HepG2 (cell line): ENCODE data around the gene PRKG1. TPM values are rescaled to one million over a fixed set of nuclear protein-coding genes. Genes with fewer than 3 reads are reported as not detected.

Experiments used
- ATAC-seq: fragments of 200-7000 bp; cut with Tn5 transposase; 3 replicates; pipeline ENCODE4 v1.9.1; 2020; ENCODE audit warnings: mild to moderate bottlenecking, moderate library complexity
- BruUV-seq: library from RNA; stranded (reverse); fragments of 400-500 nt; replicated peaks from 2 replicates; lab custom pipeline; 2021; lab: Mats Ljungman, UMichigan
- CTCF ChIA-PET: fragments of 300-600 bp; formaldehyde crosslinking; extraction: SDS; loops from one replicate; lab custom pipeline; 2021; ENCODE audit warnings: low total read pairs, inconsistent platforms, low intra/inter-chr PET ratio; lab: Yijun Ruan, JAX
- POLR2A ChIA-PET: fragments of 350-600 bp; sonication (Branson Sonifier 250); formaldehyde crosslinking; loops from one replicate; lab custom pipeline; 2020; ENCODE audit warnings: antibody characterized with exemption, inconsistent platforms; lab: Yijun Ruan, JAX
- DNase-seq: peaks from one replicate; pipeline ENCODE4 v3.0.0-alpha.2; 2015; ENCODE audit warnings: low spot score
- FAIRE-seq: peaks from 3 replicates; lab custom pipeline; 2011; peaks lifted over from hg19 to GRCh38; lab: Jason Lieb, UNC
- H2AFZ ChIP-seq: one replicate; pipeline ENCODE4 v1.6.1; 2011; ENCODE audit warnings: low read length, inconsistent platforms
- H3K27ac ChIP-seq: fragments of 300-600 bp; 3 replicates; pipeline ENCODE4 v1.8.0; 2011; ENCODE audit warnings: mixed run types, mild to moderate bottlenecking, mixed read lengths, low read length, inconsistent platforms; ENCODE audit not compliant: insufficient read depth; ENCODE audit errors: extremely low read length
- H3K27me3 ChIP-seq, 2 experiments: fragments of 200-600 bp in 1 of 2; 2 replicates in 1 of 2; 3 replicates in 1 of 2; pipeline versions ENCODE4 v1.6.0 to v1.8.0; 2011; ENCODE audit warnings: low read length in 2 of 2, mild to moderate bottlenecking in 2 of 2, moderate library complexity in 2 of 2, inconsistent platforms in 1 of 2; ENCODE audit not compliant: insufficient read depth in 2 of 2, control insufficient read depth in 1 of 2
- H3K36me3 ChIP-seq, 2 experiments: fragments of 200-600 bp in 1 of 2; replicated peaks in 1 of 2; 2 replicates in 1 of 2; 3 replicates in 1 of 2; pipeline versions ENCODE4 v1.5.1 to v1.8.0; 2011; ENCODE audit warnings: low read length in 2 of 2, inconsistent platforms in 1 of 2; ENCODE audit not compliant: insufficient read depth in 2 of 2, control insufficient read depth in 1 of 2
- H3K4me1 ChIP-seq: 2 replicates; pipeline ENCODE4 v1.5.1; 2012; ENCODE audit warnings: low read length, inconsistent platforms; ENCODE audit not compliant: insufficient read depth
- H3K4me2 ChIP-seq: 2 replicates; pipeline ENCODE4 v1.6.0; 2011; ENCODE audit warnings: low read depth, low read length, inconsistent platforms
- H3K4me3 ChIP-seq, 3 experiments: fragments of 200-600 bp in 1 of 3; sonication (generic), shearing (Covaris generic) in 1 of 3; replicated peaks in 1 of 3; 2 replicates each; pipeline ENCODE4 v1.5.1; 2011 to 2016; ENCODE audit warnings: low read length in 3 of 3, inconsistent platforms in 2 of 3, low read depth in 2 of 3, mild to moderate bottlenecking in 2 of 3, control low read depth in 1 of 3, mixed read lengths in 1 of 3; ENCODE audit not compliant: insufficient read depth in 1 of 3
- H3K79me2 ChIP-seq: one replicate; pipeline ENCODE4 v1.6.1; 2011; ENCODE audit warnings: low read length, inconsistent platforms; ENCODE audit not compliant: insufficient read depth
- H3K9ac ChIP-seq: 2 replicates; pipeline ENCODE4 v1.6.0; 2011; ENCODE audit warnings: mild to moderate bottlenecking, low read depth, low read length, inconsistent platforms; ENCODE audit not compliant: insufficient read depth
- H3K9me3 ChIP-seq: 2 replicates; pipeline ENCODE4 v1.5.1; 2012; ENCODE audit warnings: mild to moderate bottlenecking, low read length
- H4K20me1 ChIP-seq: 2 replicates; pipeline ENCODE4 v1.6.0; 2011; ENCODE audit warnings: inconsistent platforms, mild to moderate bottlenecking, low read length, moderate library complexity; ENCODE audit not compliant: insufficient read depth
- AKAP8 ChIP-seq: sonication (generic); formaldehyde crosslinking; IDR thresholded peaks from 2 replicates; pipeline ENCODE4 v1.5.1; 2020; ENCODE audit warnings: mild to moderate bottlenecking, missing genetic modification reagents
- CBX5 ChIP-seq: sonication (generic); formaldehyde crosslinking; IDR thresholded peaks from 2 replicates; pipeline ENCODE4 v1.4.0; 2020; ENCODE audit warnings: missing genetic modification reagents, borderline replicate concordance
- GABPB1 ChIP-seq: IDR thresholded peaks from 2 replicates; pipeline ENCODE4 v1.6.1; 2016; ENCODE audit warnings: mild to moderate bottlenecking, missing genetic modification reagents, moderate library complexity, missing compliant biosample characterization
- HDAC6 ChIP-seq: fragments of 200-600 bp; sonication (generic); IDR thresholded peaks from 2 replicates; pipeline ENCODE4 v1.7.0; 2017; ENCODE audit warnings: mild to moderate bottlenecking, antibody characterized with exemption, low read length, low read depth
- KLF12 ChIP-seq: sonication (generic); formaldehyde crosslinking; IDR thresholded peaks from 2 replicates; pipeline ENCODE4 v1.4.0; 2020; ENCODE audit warnings: missing genetic modification reagents, borderline replicate concordance
- KLF9 ChIP-seq: IDR thresholded peaks from 2 replicates; pipeline ENCODE4 v1.6.1; 2016; ENCODE audit warnings: low read depth
- NONO ChIP-seq, 2 experiments: fragments of 450-650 bp in 1 of 2; sonication (generic) in 1 of 2; formaldehyde crosslinking in 1 of 2; IDR thresholded peaks in 1 of 2; conservative IDR thresholded peaks in 1 of 2; 2 replicates each; pipeline versions ENCODE4 v1.6.1 to v1.8.0; 2017 to 2022; ENCODE audit warnings: mild to moderate bottlenecking in 1 of 2, missing genetic modification reagents in 1 of 2, moderate library complexity in 1 of 2
- POLR2A ChIP-seq, 2 experiments: IDR thresholded peaks; 2 replicates each; pipeline ENCODE4 v1.6.1; 2011; ENCODE audit warnings: low read depth in 2 of 2, low read length in 2 of 2, mild to moderate bottlenecking in 1 of 2, moderate library complexity in 1 of 2; ENCODE audit not compliant: insufficient read depth in 1 of 2
- ZBTB42 ChIP-seq: sonication (generic); formaldehyde crosslinking; IDR thresholded peaks from 2 replicates; pipeline ENCODE4 v1.5.0; 2020; ENCODE audit warnings: mild to moderate bottlenecking, missing genetic modification reagents
- ZFYVE20 ChIP-seq: sonication (generic); formaldehyde crosslinking; IDR thresholded peaks from 2 replicates; pipeline ENCODE4 v1.8.0; 2023; ENCODE audit warnings: low read depth, mild to moderate bottlenecking, moderate library complexity, missing genetic modification reagents, borderline replicate concordance
- ZNF275 ChIP-seq: sonication (generic); formaldehyde crosslinking; IDR thresholded peaks from 2 replicates; pipeline ENCODE4 v1.8.0; 2022; ENCODE audit warnings: missing genetic modification reagents, mild to moderate bottlenecking, inconsistent platforms, borderline replicate concordance
- ZNF317 ChIP-seq: sonication (generic); formaldehyde crosslinking; IDR thresholded peaks from 2 replicates; pipeline ENCODE4 v1.5.0; 2020; ENCODE audit warnings: mild to moderate bottlenecking, missing genetic modification reagents
- ZXDC ChIP-seq: sonication (generic); formaldehyde crosslinking; IDR thresholded peaks from 2 replicates; pipeline ENCODE4 v1.5.0; 2020; ENCODE audit warnings: mild to moderate bottlenecking, missing genetic modification reagents
- WGBS: methylation state at CpG from one replicate; pipeline ENCODE4 v1.1.6; 2017; ENCODE audit warnings: low lambda C conversion rate; 5-methylcytosine and 5-hydroxymethylcytosine counted together
- in situ Hi-C: cut with HindIII; loops from 2 replicates; pipeline ENCODE4 v1.10.0; 2017; ENCODE audit warnings: low pct_unique_long_range_greater_than_20kb; ENCODE audit not compliant: extremely low pct_ligation_motif_present
- intact Hi-C: fragments of 100-400 bp; cut with micrococcal nuclease; formaldehyde crosslinking; loops from one replicate; pipeline ENCODE4 v1.10.0; 2022; ENCODE audit not compliant: unreplicated experiment
- polyA plus RNA-seq, 8 experiments: library from polyadenylated mRNA; depleted of rRNA in 3 of 8; stranded (reverse) in 7 of 8; unstranded in 1 of 8; fragments of >200 nt; fragmentation: Illumina TruSeq in 4 of 8; extraction: Trizol in 4 of 8; gene quantifications; 2 replicates each; pipeline versions ENCODE4 v1.2.1 to v1.2.3, GENCODE V29; 2011 to 2016; ENCODE audit warnings: low read depth in 4 of 8, missing spikeins in 1 of 8, mixed read lengths in 1 of 8; ENCODE audit not compliant: insufficient read depth in 1 of 8
- total RNA-seq, 5 experiments: library from RNA; depleted of rRNA; stranded (reverse); fragments of >200 nt; fragmentation: Illumina TruSeq; extraction: Trizol; gene quantifications; 2 replicates each; pipeline ENCODE4 v1.2.3, GENCODE V29; 2016; ENCODE audit warnings: low read depth in 1 of 5
- TF ChIP-seq, protein P1 (sequence below): sonication (generic); formaldehyde crosslinking; IDR thresholded peaks from 2 replicates; pipeline ENCODE4 v1.4.0; 2020; ENCODE audit warnings: missing genetic modification reagents
- TF ChIP-seq, protein P2 (sequence below): IDR thresholded peaks from 2 replicates; pipeline ENCODE4 v1.6.1; 2012; ENCODE audit warnings: low read length, improper control_type of control experiment
- TF ChIP-seq, protein P3 (sequence below): sonication (generic); formaldehyde crosslinking; IDR thresholded peaks from 2 replicates; pipeline ENCODE4 v1.4.0; 2020; ENCODE audit warnings: mild to moderate bottlenecking, missing genetic modification reagents

PRKG1 gene
- total and polyA plus RNA-seq, 2 of the 13 experiments (the other 11 are each of a cell fraction or from before 2014, with no cell fraction given): 0.01 TPM; not detected in 1

DNA sequence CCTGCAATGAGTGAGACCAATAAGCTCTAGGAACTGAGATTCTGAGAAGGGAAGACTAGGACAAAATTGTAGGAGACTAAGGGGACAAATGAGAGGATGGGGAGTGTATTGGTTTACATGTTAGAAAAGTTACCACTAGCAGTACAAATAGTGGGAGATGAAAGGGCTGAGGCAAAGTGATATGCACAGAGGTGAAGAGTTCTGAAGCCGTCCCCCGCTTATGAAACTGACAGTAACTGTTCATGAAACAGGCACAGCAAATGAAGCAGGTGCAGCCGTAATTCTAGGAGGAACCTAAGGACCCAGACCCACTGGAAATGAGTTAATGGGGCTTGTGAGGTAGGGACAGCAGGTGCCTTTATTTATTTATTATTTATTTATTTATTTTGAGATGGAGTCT lies 211.3 kb downstream of the PRKG1 start:
- Histone ChIP-seq H3K4me1 (no peaks in the 10 kb centered on the region), H3K9me3 (no peaks in the 10 kb centered on the region), H3K27me3 (no peaks in the 10 kb centered on the region), H2AFZ (no peak overlapping the region), H3K79me2 (no peaks in the 10 kb centered on the region), H4K20me1 (no peaks in the 10 kb centered on the region), H3K9ac (no peak overlapping the region), H3K36me3 (no peaks in the 10 kb centered on the region), H3K27ac (no peak overlapping the region), H3K4me3 (no peak overlapping the region), H3K4me2 (no peak overlapping the region)
- no TSS peak for BruUV-seq
- DNase-seq: no peak
- ChIA-PET CTCF (no interaction called here), POLR2A (no interaction called here)
- in situ Hi-C loops: no loop called here
- no peak for FAIRE-seq
- 33% methylated on average over 3 of the region's 3 CpGs for WGBS
- intact Hi-C loops: no loop called here
- ATAC-seq: no peak
- no peak for TF ChIP-seq ZXDC (CRISPR knock-in tag)
- TF ChIP-seq, protein P1, sequence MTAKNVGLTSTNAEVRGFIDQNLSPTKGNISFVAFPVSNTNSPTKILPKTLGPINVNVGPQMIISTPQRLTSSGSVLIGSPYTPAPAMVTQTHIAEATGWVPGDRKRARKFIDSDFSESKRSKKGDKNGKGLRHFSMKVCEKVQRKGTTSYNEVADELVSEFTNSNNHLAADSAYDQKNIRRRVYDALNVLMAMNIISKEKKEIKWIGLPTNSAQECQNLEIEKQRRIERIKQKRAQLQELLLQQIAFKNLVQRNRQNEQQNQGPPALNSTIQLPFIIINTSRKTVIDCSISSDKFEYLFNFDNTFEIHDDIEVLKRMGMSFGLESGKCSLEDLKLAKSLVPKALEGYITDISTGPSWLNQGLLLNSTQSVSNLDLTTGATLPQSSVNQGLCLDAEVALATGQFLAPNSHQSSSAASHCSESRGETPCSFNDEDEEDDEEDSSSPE (CRISPR knock-in tag): no peak
- TF ChIP-seq, protein P2, sequence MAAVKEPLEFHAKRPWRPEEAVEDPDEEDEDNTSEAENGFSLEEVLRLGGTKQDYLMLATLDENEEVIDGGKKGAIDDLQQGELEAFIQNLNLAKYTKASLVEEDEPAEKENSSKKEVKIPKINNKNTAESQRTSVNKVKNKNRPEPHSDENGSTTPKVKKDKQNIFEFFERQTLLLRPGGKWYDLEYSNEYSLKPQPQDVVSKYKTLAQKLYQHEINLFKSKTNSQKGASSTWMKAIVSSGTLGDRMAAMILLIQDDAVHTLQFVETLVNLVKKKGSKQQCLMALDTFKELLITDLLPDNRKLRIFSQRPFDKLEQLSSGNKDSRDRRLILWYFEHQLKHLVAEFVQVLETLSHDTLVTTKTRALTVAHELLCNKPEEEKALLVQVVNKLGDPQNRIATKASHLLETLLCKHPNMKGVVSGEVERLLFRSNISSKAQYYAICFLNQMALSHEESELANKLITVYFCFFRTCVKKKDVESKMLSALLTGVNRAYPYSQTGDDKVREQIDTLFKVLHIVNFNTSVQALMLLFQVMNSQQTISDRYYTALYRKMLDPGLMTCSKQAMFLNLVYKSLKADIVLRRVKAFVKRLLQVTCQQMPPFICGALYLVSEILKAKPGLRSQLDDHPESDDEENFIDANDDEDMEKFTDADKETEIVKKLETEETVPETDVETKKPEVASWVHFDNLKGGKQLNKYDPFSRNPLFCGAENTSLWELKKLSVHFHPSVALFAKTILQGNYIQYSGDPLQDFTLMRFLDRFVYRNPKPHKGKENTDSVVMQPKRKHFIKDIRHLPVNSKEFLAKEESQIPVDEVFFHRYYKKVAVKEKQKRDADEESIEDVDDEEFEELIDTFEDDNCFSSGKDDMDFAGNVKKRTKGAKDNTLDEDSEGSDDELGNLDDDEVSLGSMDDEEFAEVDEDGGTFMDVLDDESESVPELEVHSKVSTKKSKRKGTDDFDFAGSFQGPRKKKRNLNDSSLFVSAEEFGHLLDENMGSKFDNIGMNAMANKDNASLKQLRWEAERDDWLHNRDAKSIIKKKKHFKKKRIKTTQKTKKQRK: no peak
- no peak for TF ChIP-seq KLF9
- no peak for TF ChIP-seq AKAP8 (CRISPR knock-in tag)
- no peak for TF ChIP-seq GABPB1
- TF ChIP-seq NONO (IDR thresholded peaks at IDR 0.05): no peak
- no peak for TF ChIP-seq NONO (CRISPR knock-in tag; conservative IDR thresholded peaks at IDR 0.05)
- TF ChIP-seq ZNF317 (CRISPR knock-in tag): no peak
- no peak for TF ChIP-seq ZBTB42
- no peak for TF ChIP-seq POLR2A (IDR thresholded peaks at IDR 0.05; ENCODE audit: insufficient read depth in 1 of 2, low read depth in 2 of 2, low read length in 2 of 2)
- no peak for TF ChIP-seq HDAC6
- TF ChIP-seq KLF12 (CRISPR knock-in tag): no peak
- TF ChIP-seq ZNF275 (CRISPR knock-in tag): no peak
- TF ChIP-seq, protein P3, sequence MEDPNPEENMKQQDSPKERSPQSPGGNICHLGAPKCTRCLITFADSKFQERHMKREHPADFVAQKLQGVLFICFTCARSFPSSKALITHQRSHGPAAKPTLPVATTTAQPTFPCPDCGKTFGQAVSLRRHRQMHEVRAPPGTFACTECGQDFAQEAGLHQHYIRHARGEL (CRISPR knock-in tag): no peak
- no peak for TF ChIP-seq CBX5 (CRISPR knock-in tag)
- TF ChIP-seq ZFYVE20 (CRISPR knock-in tag): no peak
